Activated T-cell treated with anti-CD3 and anti-CD28 coated beads for 1 hour (primary cell): ENCODE results near the gene CDH23.
"Not testable (repeated sequence)": the region's sequence is repeated elsewhere in the genome, so short reads cannot be mapped to it uniquely, and the experiment has no call there.

Experiments used
- DNase-seq: peaks from one replicate; pipeline ENCODE4 v3.0.0-alpha.2; 2020; ENCODE audit warnings: low read depth

CDH23 gene

DNA sequence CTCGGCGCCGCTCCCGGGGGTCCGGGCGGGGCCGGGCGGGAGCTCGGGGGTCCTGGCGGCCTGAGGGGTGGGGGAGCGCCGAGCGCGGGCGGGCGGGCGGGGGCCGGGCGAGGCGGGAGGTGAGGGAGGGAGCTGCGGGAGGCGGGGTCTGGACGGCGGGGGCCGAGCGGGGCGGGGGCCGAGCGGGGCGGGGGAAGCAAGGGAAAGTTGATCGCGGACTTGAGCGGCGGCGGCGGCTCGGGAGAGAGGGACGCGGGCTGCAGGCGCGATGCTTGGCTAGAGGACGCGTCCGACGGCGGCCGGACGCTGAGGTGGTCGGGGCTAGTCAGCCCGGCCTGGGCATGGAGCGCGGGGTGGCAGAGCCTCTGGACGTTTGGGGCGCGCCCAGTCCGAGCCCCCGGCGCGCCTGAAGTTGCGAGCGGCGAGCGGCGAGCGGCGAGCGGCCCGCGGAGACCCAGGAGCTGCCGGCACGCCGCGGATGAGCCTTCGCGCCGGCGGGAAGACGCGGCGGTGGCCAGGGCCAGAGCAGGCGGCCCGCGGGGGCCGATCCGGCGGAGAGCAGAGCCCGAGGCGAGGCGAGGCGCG, at the start of gene CDH23:
TSS of gene CDH23 (plus strand) at position 210 of the 585 bp plus-strand sequence. CDS start 42,912 bp downstream, outside the sequence.
- no peak for DNase-seq

GRCh38 chr10:71347587-71348395, 48.9 kb upstream of the CDH23 start:
- DNase-seq, result no peak

GRCh38 chr10:71348850-71349249, 47.9 kb upstream of the CDH23 start:
- no peak for DNase-seq

DNA sequence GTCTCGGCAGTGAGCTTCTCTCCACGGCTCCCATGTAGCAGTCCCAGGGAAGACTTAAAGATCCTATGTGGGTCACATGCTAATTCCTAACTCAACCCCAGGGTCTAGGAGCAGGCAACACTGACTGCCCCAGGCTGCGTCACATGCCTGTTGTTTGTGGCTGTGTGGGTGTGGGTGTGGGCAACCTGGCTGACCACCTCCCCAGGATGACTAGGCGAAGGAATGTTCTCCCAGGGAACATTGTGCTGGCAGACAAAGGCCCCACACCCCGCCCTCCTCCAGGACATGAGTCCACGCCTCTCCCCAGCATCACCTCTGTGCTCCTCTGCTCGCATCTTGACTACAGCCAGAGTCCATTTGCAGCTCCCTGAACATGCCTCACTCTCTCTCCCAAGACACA, 47.3 kb upstream of the CDH23 start:
- no peak for DNase-seq

GRCh38 chr10:71351087-71351486, 45.6 kb upstream of the CDH23 start:
- DNase-seq, result no peak

GRCh38 chr10:71351628-71352319, 44.9 kb upstream of the CDH23 start:
- DNase-seq, result no peak

GRCh38 chr10:71353639-71354038, 43.1 kb upstream of the CDH23 start:
- no peak for DNase-seq

GRCh38 chr10:71354776-71355175, 41.9 kb upstream of the CDH23 start:
- no peak for DNase-seq

DNA sequence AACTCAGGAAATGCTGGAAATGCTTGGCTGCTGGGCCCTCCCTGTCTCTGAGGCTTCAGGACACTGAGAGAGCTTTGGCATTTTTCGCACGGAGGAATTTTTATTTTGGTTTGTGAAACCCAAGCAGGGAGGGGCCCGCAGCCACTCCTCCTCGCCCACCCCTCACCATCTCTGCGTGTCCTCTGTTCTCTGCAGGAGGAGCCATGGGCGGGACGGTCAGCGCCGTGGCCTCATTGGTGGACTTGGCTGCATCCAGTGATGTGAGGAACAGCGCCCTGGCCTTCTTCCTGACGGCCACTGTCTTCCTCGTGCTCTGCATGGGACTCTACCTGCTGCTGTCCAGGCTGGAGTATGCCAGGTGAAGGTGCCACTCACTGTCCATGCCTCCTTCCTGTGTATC, 40.8 kb upstream of the CDH23 start:
- DNase-seq, result no peak

GRCh38 chr10:71357792-71358265, 38.9 kb upstream of the CDH23 start:
- DNase-seq, result no peak

- no peak for DNase-seq
These were observed 38.4 kb upstream of the CDH23 start for GRCh38 chr10:71358277-71358676.

DNA sequence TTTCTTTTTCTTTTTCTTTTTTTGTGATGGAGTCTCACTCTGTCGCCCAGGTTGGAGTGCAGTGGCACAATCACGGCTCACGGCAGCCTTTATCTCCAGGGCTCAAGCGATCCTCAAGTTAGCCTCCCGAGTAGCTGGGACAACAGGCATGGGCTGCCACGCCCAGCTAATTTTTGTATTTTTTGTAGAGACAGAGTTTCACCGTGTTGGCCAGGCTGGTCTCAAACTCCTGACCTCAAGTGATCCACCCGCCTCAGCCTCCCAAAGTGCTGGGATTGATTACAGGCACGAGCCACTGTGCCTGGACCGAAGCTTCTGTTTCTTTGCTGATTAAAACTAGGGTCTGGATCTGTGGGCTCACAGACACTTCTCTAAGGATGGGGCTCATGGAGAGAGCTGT, 37.8 kb upstream of the CDH23 start:
- DNase-seq, result not testable (repeated sequence)

DNA sequence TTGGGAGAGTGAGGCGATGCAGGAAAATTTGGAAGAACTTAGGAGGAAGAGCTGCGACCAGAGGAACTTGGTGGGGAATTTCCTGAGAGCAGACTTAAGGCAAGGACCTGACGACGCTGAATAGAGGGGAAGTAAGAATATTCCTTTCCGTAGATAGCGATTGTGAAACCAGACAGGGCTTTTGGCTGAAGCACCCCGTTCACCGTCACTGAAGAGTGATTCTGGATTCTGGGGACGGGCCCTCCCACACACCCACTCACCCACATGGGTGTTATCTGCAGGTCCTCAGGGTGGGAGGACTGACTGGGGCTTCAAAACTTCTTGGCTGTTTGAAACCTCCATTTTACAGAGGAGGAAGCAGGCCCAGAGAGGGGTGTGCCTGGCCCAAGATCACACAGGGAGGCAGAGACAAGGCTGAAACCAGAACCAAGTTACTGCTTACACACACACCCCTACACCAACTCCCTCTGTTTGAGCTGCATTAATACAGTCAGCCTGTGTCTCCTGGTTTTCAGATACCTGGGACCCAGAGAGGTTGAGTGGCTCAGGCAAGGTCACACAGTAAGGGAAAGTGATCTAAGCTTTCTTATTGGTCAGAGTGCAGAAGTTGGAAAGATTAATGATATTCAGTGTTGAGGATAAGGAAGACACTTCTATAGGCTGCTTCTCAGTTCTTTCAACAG, 37.2 kb upstream of the CDH23 start:
- no peak for DNase-seq

DNA sequence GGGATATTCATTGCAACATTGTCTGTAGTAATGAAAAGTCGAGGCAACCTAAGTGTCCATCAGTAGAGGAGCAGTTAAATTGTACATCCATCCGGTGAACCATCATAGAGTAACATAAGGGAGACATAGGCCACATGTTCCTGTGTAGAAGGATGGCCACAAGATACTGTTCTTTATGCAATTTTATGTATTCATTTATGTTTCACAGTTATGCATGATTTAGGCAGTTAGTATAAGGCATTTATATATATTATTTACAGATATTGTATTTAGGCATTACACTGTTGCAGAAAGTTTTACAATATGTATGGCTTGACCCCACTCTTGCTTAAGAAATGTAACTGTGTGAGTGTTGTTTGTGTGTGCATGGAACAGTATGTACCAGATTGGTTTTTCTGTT, 36.0 kb upstream of the CDH23 start:
- DNase-seq, result no peak

- no peak for DNase-seq
These were observed 35.1 kb upstream of the CDH23 start for GRCh38 chr10:71361581-71361980.

- no peak for DNase-seq
These were observed 34.6 kb upstream of the CDH23 start for GRCh38 chr10:71362141-71362540.

- no peak for DNase-seq
These were observed 32.8 kb upstream of the CDH23 start for GRCh38 chr10:71363936-71364335.

- DNase-seq, result no peak
These were observed 31.4 kb upstream of the CDH23 start for GRCh38 chr10:71365366-71365765.

GRCh38 chr10:71366690-71367089, 30.0 kb upstream of the CDH23 start:
- DNase-seq, result no peak

GRCh38 chr10:71367271-71367670, 29.4 kb upstream of the CDH23 start:
- no peak for DNase-seq

DNA sequence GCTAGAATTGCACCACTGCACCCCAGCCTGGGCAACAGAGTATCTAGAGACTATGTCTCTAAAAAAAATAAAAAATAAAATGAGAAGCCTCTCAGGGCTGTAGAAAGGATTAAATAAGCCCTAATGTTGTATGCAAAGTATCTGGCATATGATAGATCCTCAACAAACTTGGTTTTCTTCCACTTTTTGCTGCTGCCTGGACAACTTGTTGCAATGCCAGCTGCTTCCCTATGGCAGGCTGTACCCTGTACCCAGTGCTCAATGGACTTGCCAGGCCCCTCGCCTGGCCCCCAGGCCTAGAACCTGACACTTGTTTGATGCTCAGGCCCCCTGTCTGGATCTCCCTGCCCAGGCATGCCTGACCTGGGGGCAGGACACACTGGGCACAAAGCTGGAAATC, 28.5 kb upstream of the CDH23 start:
- DNase-seq, result no peak

GRCh38 chr10:71368643-71369042, 28.1 kb upstream of the CDH23 start:
- no peak for DNase-seq
